Measurements from ENCODE around the gene SNX5. TPM values are rescaled to one million over a fixed set of nuclear protein-coding genes. Genes with fewer than 3 reads are reported as not detected.

The SNX5 gene
- total RNA-seq = 81.0 TPM

GRCh38 chr20:17968366-17969277, at the start of gene SNX5, which contains the start of gene MGME1:
Gene SNX5, minus strand, starts transcription at chr20:17968794. Its CDS starts 369 bp downstream, at chr20:17968425.
Gene MGME1, plus strand, starts transcription at chr20:17969018. Its CDS starts 842 bp downstream, at chr20:17969860.

Small RNA genes within 50 kb of the gene (small RNA-seq; reads per million reads assigned to genes)
- gene RNU6-192P (not detected), gene SNORD17 (221 reads per million, percentile 98 among the genes with 10 or more reads in this experiment)

Other genes with a start within 250 kb of the SNX5 start
- gene MGME1, start 224 bp upstream of the SNX5 start, total RNA-seq = 10.1 TPM
- not detected for gene OVOL2, start 89.1 kb upstream of the SNX5 start, total RNA-seq
- 27.7 TPM for gene KAT14, start 169.1 kb upstream of the SNX5 start, total RNA-seq
- 11.3 TPM for gene PET117, start 169.1 kb upstream of the SNX5 start, total RNA-seq